ENCODE measurements around the gene TTLL12. TPM values are rescaled to one million over a fixed set of nuclear protein-coding genes. Genes with fewer than 3 reads are reported as not detected.

The TTLL12 gene
- total RNA-seq, 1 experiment from 2014 or later = 100 TPM

DNA sequence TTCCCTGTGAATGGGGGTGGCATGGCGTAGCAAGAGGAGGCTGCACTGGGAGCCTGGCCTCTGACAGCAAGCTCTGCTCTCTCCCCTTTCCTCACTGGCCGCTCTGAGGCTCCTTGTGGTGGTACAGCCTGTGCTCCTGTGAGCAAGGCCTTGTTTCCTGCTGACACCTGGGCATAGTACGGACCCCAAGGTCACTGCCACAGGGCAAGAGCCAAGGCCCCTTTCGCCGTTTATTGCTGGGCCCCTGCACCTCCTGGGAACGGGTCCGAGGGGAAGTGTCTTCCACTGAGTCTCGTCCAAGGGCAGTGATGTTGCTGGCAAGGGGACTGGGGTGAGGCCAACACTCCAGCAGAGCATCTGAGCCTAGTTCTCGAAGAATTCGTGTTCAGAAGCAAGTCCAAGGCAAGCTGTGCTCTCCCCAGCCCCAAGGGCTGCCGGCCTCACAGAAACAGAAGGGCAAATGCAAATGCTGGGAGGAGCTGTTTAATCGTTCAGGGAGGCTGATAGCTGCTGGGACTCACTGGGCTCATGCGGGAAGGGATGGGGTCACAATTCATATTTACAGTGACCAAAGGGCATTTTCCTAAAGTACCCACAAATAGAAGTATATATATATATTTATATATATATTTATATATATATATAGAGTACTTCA lies 15.9 kb upstream of the TTLL12 start (continued):
- TF ChIP-seq, protein P1, sequence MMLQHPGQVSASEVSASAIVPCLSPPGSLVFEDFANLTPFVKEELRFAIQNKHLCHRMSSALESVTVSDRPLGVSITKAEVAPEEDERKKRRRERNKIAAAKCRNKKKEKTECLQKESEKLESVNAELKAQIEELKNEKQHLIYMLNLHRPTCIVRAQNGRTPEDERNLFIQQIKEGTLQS (IDR thresholded peaks at IDR 0.05) = no peak
- TF ChIP-seq TCF7L2 (IDR thresholded peaks at IDR 0.05; ENCODE audit: borderline replicate concordance, extremely low read depth, insufficient read depth, insufficient read length) = no peak
- TF ChIP-seq POLR2AphosphoS5 (IDR thresholded peaks at IDR 0.05; ENCODE audit: low read depth, low read length) = no peak
- TF ChIP-seq SIN3A (IDR thresholded peaks at IDR 0.05; ENCODE audit: low read depth) = no peak
- TF ChIP-seq, protein P2, sequence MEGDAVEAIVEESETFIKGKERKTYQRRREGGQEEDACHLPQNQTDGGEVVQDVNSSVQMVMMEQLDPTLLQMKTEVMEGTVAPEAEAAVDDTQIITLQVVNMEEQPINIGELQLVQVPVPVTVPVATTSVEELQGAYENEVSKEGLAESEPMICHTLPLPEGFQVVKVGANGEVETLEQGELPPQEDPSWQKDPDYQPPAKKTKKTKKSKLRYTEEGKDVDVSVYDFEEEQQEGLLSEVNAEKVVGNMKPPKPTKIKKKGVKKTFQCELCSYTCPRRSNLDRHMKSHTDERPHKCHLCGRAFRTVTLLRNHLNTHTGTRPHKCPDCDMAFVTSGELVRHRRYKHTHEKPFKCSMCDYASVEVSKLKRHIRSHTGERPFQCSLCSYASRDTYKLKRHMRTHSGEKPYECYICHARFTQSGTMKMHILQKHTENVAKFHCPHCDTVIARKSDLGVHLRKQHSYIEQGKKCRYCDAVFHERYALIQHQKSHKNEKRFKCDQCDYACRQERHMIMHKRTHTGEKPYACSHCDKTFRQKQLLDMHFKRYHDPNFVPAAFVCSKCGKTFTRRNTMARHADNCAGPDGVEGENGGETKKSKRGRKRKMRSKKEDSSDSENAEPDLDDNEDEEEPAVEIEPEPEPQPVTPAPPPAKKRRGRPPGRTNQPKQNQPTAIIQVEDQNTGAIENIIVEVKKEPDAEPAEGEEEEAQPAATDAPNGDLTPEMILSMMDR (IDR thresholded peaks at IDR 0.05 in 2 of 3, conservative IDR thresholded peaks at IDR 0.05 in 1 of 3; ENCODE audit: borderline replicate concordance in 1 of 3, insufficient read depth in 1 of 3, low read depth in 2 of 3, low read length in 2 of 3) = no peak
- no peak for TF ChIP-seq CBX3 (IDR thresholded peaks at IDR 0.05; ENCODE audit: low read depth)
- TF ChIP-seq EZH2 (IDR thresholded peaks at IDR 0.05) = no peak
- no peak for TF ChIP-seq RAD21 (IDR thresholded peaks at IDR 0.05; ENCODE audit: low read depth)
- TF ChIP-seq, protein P3, sequence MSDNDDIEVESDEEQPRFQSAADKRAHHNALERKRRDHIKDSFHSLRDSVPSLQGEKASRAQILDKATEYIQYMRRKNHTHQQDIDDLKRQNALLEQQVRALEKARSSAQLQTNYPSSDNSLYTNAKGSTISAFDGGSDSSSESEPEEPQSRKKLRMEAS (IDR thresholded peaks at IDR 0.05) = no peak
- TF ChIP-seq ZFX (IDR thresholded peaks at IDR 0.05) = no peak

DNA sequence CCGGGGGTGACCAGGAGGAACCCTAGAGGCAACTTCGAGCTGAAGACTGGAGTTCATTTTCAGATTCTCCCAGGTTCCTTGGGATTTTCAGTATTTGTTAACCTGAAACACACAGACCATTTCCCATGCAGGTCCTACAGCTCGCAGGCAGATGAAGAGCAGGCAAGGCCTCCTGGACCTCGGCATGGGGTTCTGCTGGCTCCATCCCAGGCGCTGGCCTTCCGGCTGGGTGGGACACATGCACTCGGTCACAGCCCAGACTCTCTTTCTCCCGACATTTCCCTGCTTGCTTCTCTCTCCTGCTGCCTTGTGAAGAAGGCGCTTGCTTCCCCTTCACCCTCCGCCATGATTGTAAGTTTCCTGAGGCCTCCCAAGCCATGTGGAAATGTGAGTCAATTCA lies 15.4 kb upstream of the TTLL12 start:
- H3K9me3 ChIP-seq (ENCODE audit: control insufficient read depth in 1 of 2, insufficient read depth in 1 of 2, low read depth in 1 of 2, low read length in 2 of 2) = no peaks in the 10 kb centered on the region
- H3K36me3 ChIP-seq (ENCODE audit: control insufficient read depth in 1 of 2, insufficient read depth in 2 of 2, low read length in 2 of 2) = no peaks in the 10 kb centered on the region
- H2AFZ ChIP-seq (ENCODE audit: low read depth, low read length, poor library complexity, severe bottlenecking) = no peak overlapping the region
- no peaks in the 10 kb centered on the region for H3K9me2 ChIP-seq (ENCODE audit: insufficient read depth)
- POLR2A ChIA-PET = no interaction called here
- H3K79me2 ChIP-seq (ENCODE audit: insufficient read depth, low read length) = no peaks in the 10 kb centered on the region
- peaks cover 0 to 10% of the 10 kb centered on the region in 2 experiments; a peak in 2 of 4 replicates for H3K4me1 ChIP-seq (ENCODE audit: control insufficient read depth in 1 of 2, insufficient read depth in 2 of 2, low read length in 2 of 2)
- ATAC-seq (no peak), DNase-seq (ENCODE audit: low read depth, low spot score) (no peak)
- BruUV-seq (replicated peaks) = no TSS peak
- no peak overlapping the region for H3K4me2 ChIP-seq (ENCODE audit: low read length)
- RAD21 ChIA-PET (ENCODE audit: low non-redundant PET in 1 of 2, low total read pairs in 2 of 2, uncharacterized antibody in 2 of 2, unreplicated experiment in 2 of 2) = no interaction called here
- no peak overlapping the region for H3K9ac ChIP-seq (ENCODE audit: low read length)
- H3K27ac ChIP-seq (ENCODE audit: low read depth, low read length) = no peak overlapping the region
- no peak overlapping the region for H3K4me3 ChIP-seq (replicated peaks in 1 of 2; ENCODE audit: low read depth in 1 of 2, low read length in 2 of 2)
- CTCF ChIA-PET = no interaction called here
- no peaks in the 10 kb centered on the region for H3K27me3 ChIP-seq (ENCODE audit: insufficient read depth, low read length)
- intact Hi-C loops (cut with micrococcal nuclease) = no loop called here
- no peaks in the 10 kb centered on the region for H4K20me1 ChIP-seq (ENCODE audit: insufficient read depth)
- TF ChIP-seq FOSL1 (IDR thresholded peaks at IDR 0.05; ENCODE audit: low read depth) = no peak
- TF ChIP-seq SRF (IDR thresholded peaks at IDR 0.05; ENCODE audit: low read depth) = no peak
- TF ChIP-seq POLR2A (IDR thresholded peaks at IDR 0.05; ENCODE audit: borderline replicate concordance, extremely low read depth, insufficient read depth, insufficient read length) = no peak
- TF ChIP-seq, protein P2 (IDR thresholded peaks at IDR 0.05 in 2 of 3, conservative IDR thresholded peaks at IDR 0.05 in 1 of 3; ENCODE audit: borderline replicate concordance in 1 of 3, insufficient read depth in 1 of 3, low read depth in 2 of 3, low read length in 2 of 3) = no peak
- TF ChIP-seq YY1 (IDR thresholded peaks at IDR 0.05; ENCODE audit: extremely low read depth, insufficient replicate concordance, low read depth, low read length) = no peak
- no peak for TF ChIP-seq CBX3 (IDR thresholded peaks at IDR 0.05; ENCODE audit: low read depth)
- no peak for TF ChIP-seq SIN3A (IDR thresholded peaks at IDR 0.05; ENCODE audit: low read depth)
- no peak for TF ChIP-seq ELF1 (IDR thresholded peaks at IDR 0.05; ENCODE audit: borderline replicate concordance, low read depth)
- TF ChIP-seq EZH2phosphoT487 (IDR thresholded peaks at IDR 0.05; ENCODE audit: borderline replicate concordance) = no peak
- TF ChIP-seq EGR1 (IDR thresholded peaks at IDR 0.05; ENCODE audit: low read depth) = no peak
- TF ChIP-seq, protein P3 (IDR thresholded peaks at IDR 0.05) = no peak
- TF ChIP-seq, protein P1 (IDR thresholded peaks at IDR 0.05) = no peak
- TF ChIP-seq EZH2 (IDR thresholded peaks at IDR 0.05) = no peak
- no peak for TF ChIP-seq JUND (IDR thresholded peaks at IDR 0.05)
- no peak for TF ChIP-seq CEBPB (IDR thresholded peaks at IDR 0.05; ENCODE audit: low read depth)
- no peak for TF ChIP-seq ZNF274 (IDR thresholded peaks at IDR 0.05; ENCODE audit: low read depth, low read length)
- TF ChIP-seq ZFX (IDR thresholded peaks at IDR 0.05) = no peak

Data from HCT116 (cell line).